Measurements from ENCODE around the gene TTC39B. TPM values are rescaled to one million over a fixed set of nuclear protein-coding genes. Genes with fewer than 3 reads are reported as not detected.
A peak's percentile ranks its signal among the peaks of the same experiment; 100 is the strongest.

TTC39B gene
- total and polyA plus RNA-seq, 2 of the 8 experiments (the other 6 are each of a cell fraction or from before 2014, with no cell fraction given) = 1.6 to 10.9 TPM

DNA sequence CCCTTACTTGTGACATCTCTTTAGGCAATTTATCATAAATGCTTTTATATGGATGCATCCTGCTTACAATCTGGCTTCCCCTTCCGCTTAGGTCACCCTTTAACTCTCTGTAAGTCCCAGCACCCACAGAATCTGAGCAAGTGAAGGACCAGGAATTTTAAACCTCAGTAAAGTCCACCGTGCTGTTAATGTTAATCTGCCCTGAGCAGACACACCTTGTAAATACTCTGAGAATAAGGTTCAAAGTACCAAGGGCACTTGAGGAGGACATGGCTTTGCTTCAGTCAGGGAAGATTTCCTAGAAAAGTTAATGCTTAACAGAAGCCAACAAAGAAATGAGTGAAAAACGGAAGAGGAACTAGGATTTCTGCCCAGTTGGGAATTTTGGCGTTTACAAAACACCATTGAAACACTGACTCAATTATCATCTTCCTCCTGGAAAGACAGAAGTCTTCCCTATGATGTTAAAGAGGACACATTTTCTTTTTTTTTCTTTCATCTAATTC lies 26.4 kb upstream of the TTC39B start:
- H3K23me2 ChIP-seq (ENCODE audit: low read depth, low read length) = no peaks in the 10 kb centered on the region
- 86% methylated on average over 4 of the region's 4 CpGs; no CpG with 5 or more reads in 1 of the 2 experiments for WGBS, 2 experiments (ENCODE audit: extremely low coverage in 1 of 2, insufficient coverage in 1 of 2, insufficient read length in 1 of 2, insufficient replicate concordance in 2 of 2, low coverage in 1 of 2, low lambda C conversion rate in 2 of 2, missing lambda C conversion rate in 1 of 2)
- H3K79me2 ChIP-seq (ENCODE audit: control insufficient read depth in 1 of 2, insufficient read depth in 2 of 2, low read length in 2 of 2) = no peaks in the 10 kb centered on the region
- H2BK20ac ChIP-seq (ENCODE audit: low read length) = no peak overlapping the region
- H3K4me3 ChIP-seq (ENCODE audit: extremely low read depth in 1 of 4, insufficient read depth in 2 of 4, low read depth in 3 of 4, low read length in 4 of 4) = no peak overlapping the region
- TF ChIP-seq SAP30 (IDR thresholded peaks at IDR 0.05; ENCODE audit: insufficient read depth, insufficient replicate concordance, low read length) (no peak), BRCA1 (IDR thresholded peaks at IDR 0.05; ENCODE audit: low read depth, low read length) (no peak), EP300 (IDR thresholded peaks at IDR 0.05; ENCODE audit: borderline replicate concordance in 1 of 2, low read depth in 2 of 2, low read length in 2 of 2) (no peak), CBX8 (IDR thresholded peaks at IDR 0.05; ENCODE audit: borderline replicate concordance, low read depth, low read length) (no peak), GTF2F1 (IDR thresholded peaks at IDR 0.05; ENCODE audit: borderline replicate concordance, low read depth, low read length) (no peak), HDAC2 (IDR thresholded peaks at IDR 0.05; ENCODE audit: borderline replicate concordance in 1 of 2, low read depth in 2 of 2, low read length in 2 of 2) (no peak), RBBP5 (IDR thresholded peaks at IDR 0.05; ENCODE audit: borderline replicate concordance, low read depth, low read length) (no peak)
- TF ChIP-seq, protein P1, sequence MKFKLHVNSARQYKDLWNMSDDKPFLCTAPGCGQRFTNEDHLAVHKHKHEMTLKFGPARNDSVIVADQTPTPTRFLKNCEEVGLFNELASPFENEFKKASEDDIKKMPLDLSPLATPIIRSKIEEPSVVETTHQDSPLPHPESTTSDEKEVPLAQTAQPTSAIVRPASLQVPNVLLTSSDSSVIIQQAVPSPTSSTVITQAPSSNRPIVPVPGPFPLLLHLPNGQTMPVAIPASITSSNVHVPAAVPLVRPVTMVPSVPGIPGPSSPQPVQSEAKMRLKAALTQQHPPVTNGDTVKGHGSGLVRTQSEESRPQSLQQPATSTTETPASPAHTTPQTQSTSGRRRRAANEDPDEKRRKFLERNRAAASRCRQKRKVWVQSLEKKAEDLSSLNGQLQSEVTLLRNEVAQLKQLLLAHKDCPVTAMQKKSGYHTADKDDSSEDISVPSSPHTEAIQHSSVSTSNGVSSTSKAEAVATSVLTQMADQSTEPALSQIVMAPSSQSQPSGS (IDR thresholded peaks at IDR 0.05; ENCODE audit: low read length) = no peak
- H3K4ac ChIP-seq (replicated peaks; ENCODE audit: insufficient read length, low read depth, low read length) = no peak overlapping the region
- H4K20me1 ChIP-seq (replicated peaks in 1 of 2; ENCODE audit: control insufficient read depth in 1 of 2, insufficient read depth in 2 of 2, low read length in 2 of 2) = no peaks in the 10 kb centered on the region
- no peak overlapping the region for H3K56ac ChIP-seq (replicated peaks; ENCODE audit: insufficient read length, low read depth, low read length)
- no peak for FAIRE-seq
- H3K27me3 ChIP-seq (replicated peaks in 1 of 4; ENCODE audit: control insufficient read depth in 3 of 4, extremely low read depth in 1 of 4, insufficient read depth in 3 of 4, low read length in 3 of 4) = no peaks in the 10 kb centered on the region
- no peak overlapping the region for H3K18ac ChIP-seq (ENCODE audit: extremely low read depth, low read length)
- H2BK5ac ChIP-seq (ENCODE audit: low read depth, low read length) = no peak overlapping the region
- no peak overlapping the region for H3K9ac ChIP-seq (replicated peaks in 1 of 4; ENCODE audit: extremely low read depth in 1 of 4, low read depth in 3 of 4, low read length in 3 of 4)
- no peaks in the 10 kb centered on the region for H3K4me1 ChIP-seq (replicated peaks in 1 of 4; ENCODE audit: control insufficient read depth in 3 of 4, insufficient read depth in 4 of 4, low read length in 3 of 4)
- no peak for DNase-seq (ENCODE audit: low read depth in 1 of 2, low spot score in 2 of 2)
- H3K23ac ChIP-seq (ENCODE audit: insufficient read length) = no peak overlapping the region
- ChIA-PET POLR2A (ENCODE audit: partially characterized antibody) (no interaction called here), CTCF (ENCODE audit: partially characterized antibody) (interaction anchor here (1.4 kb wide), 1 partner anchor 102 kb away, joined by 3 read pairs; no protein-coding TSS in a partner anchor)
- no peak overlapping the region for H2BK12ac ChIP-seq (ENCODE audit: low read depth, low read length)
- H3K9me3 ChIP-seq (ENCODE audit: insufficient read depth in 2 of 2, low read depth in 1 of 2, low read length in 1 of 2) = no peaks in the 10 kb centered on the region
- H3K14ac ChIP-seq (ENCODE audit: insufficient read length) = no peak overlapping the region
- H3K4me2 ChIP-seq (ENCODE audit: insufficient read depth in 1 of 2, low read depth in 2 of 2, low read length in 2 of 2) = no peak overlapping the region
- H2AFZ ChIP-seq (ENCODE audit: low read length) = 0 out of 2 replicates have a peak overlapping the region, but pooled peaks have one; percentile 25
- H4K5ac ChIP-seq (ENCODE audit: insufficient read length, low read depth, low read length) = no peak overlapping the region
- no peak overlapping the region for H2BK15ac ChIP-seq (ENCODE audit: low read length)
- no peak overlapping the region for H4K91ac ChIP-seq (replicated peaks; ENCODE audit: insufficient read length, low read length)
- no peak overlapping the region for H4K8ac ChIP-seq (ENCODE audit: extremely low read depth, insufficient read depth, low read length)
- no peaks in the 10 kb centered on the region for H3K79me1 ChIP-seq (ENCODE audit: low read depth, low read length)
- no peak overlapping the region for H2BK120ac ChIP-seq (replicated peaks; ENCODE audit: low read depth, low read length)
- H2AK5ac ChIP-seq (ENCODE audit: low read depth, low read length) = no peak overlapping the region
- no peak overlapping the region for H3K27ac ChIP-seq (ENCODE audit: low read depth, low read length)
- H3K36me3 ChIP-seq (ENCODE audit: control insufficient read depth in 2 of 4, insufficient read depth in 4 of 4, low read length in 3 of 4) = no peaks in the 10 kb centered on the region

Data from H1 (cell line).